Kidney (tissue), 14 donors: ENCODE measurements around the gene ACTN2. TPM values are rescaled to one million over a fixed set of nuclear protein-coding genes. Genes with fewer than 3 reads are reported as not detected.

ENCODE experiments used
- DNase-seq, 5 donors: peaks; one replicate each; pipeline ENCODE4 v3.0.0-alpha.2; 2013 to 2020
- FAIRE-seq: peaks from 2 replicates; lab custom pipeline; 2012; peaks lifted over from hg19 to GRCh38; lab: Jason Lieb, UNC
- H3K27ac ChIP-seq, 2 donors: one replicate each; pipeline ENCODE4 v1.7.0; 2013; ENCODE audit warnings: low read depth in 2 of 2, low read length in 2 of 2, inconsistent platforms in 1 of 2
- H3K27me3 ChIP-seq: one replicate; pipeline ENCODE4 v1.7.1; 2013; ENCODE audit warnings: low read length, inconsistent platforms; ENCODE audit not compliant: control insufficient read depth, insufficient read depth
- H3K36me3 ChIP-seq, 3 donors: one replicate each; pipeline versions ENCODE4 v1.7.0 to v1.7.1; 2013; ENCODE audit warnings: low read length in 3 of 3, control low read depth in 1 of 3, inconsistent platforms in 1 of 3; ENCODE audit not compliant: insufficient read depth in 3 of 3, control insufficient read depth in 2 of 3
- H3K4me1 ChIP-seq, 3 donors: one replicate each; pipeline versions ENCODE4 v1.7.0 to v1.7.1; 2013; ENCODE audit warnings: low read length in 3 of 3, inconsistent platforms in 1 of 3, low read depth in 1 of 3; ENCODE audit not compliant: control insufficient read depth in 2 of 3, insufficient read depth in 2 of 3
- H3K4me3 ChIP-seq, 3 donors: one replicate each; pipeline versions ENCODE4 v1.7.0 to v1.8.1; 2013; ENCODE audit warnings: low read length in 3 of 3, control low read depth in 1 of 3, inconsistent platforms in 1 of 3
- H3K9ac ChIP-seq, 3 donors: one replicate each; pipeline versions ENCODE4 v1.7.0 to v1.7.1; 2013; ENCODE audit warnings: low read length in 3 of 3, control low read depth in 1 of 3, inconsistent platforms in 1 of 3
- H3K9me3 ChIP-seq, 3 donors: one replicate each; pipeline versions ENCODE4 v1.7.0 to v1.7.1; 2013; ENCODE audit warnings: low read length in 3 of 3, control low read depth in 1 of 3, inconsistent platforms in 1 of 3; ENCODE audit not compliant: control insufficient read depth in 2 of 3, insufficient read depth in 1 of 3
- intact Hi-C: fragments of 100-400 bp; cut with DNase I; formaldehyde crosslinking; loops from one replicate; pipeline ENCODE4 v1.11.1; 2022
- polyA plus RNA-seq: library from polyadenylated mRNA; stranded (reverse); fragments of 350-450 nt; fragmentation: Illumina TruSeq; extraction: RNeasy Lipid Tissue Mini Kit (QIAGEN cat#74804); gene quantifications from one replicate; pipeline ENCODE4 v1.2.3, GENCODE V29; 2014; ENCODE audit warnings: low read depth, low replicate concordance; ENCODE audit not compliant: insufficient read depth
- total RNA-seq: library from RNA; stranded (reverse); fragmentation: NEBNext Ultra II Directional; extraction: Animal tissue kit (Norgen Biotek cat#: 25700); gene quantifications from one replicate; pipeline ENCODE4 v1.2.1, GENCODE V29; 2021
- TF ChIP-seq, protein P1 (sequence below): IDR thresholded peaks from 3 replicates; pipeline ENCODE4 v1.5.1; 2012; ENCODE audit warnings: mild to moderate bottlenecking, moderate library complexity, borderline replicate concordance; ENCODE audit not compliant: insufficient read depth; ENCODE audit errors: extremely low read depth
- donor health status: control.
- donor health status: control.
- donor health status: control.
- donor health status: control.
- donor health status: control.
- donor health status: DM: yes; HTN: yes; CAD: no.
- donor health status: Normal renal cell carcinoma (clear cell type).

Gene ACTN2
- total and polyA plus RNA-seq, 2 donors from 2014 or later: 0.60 to 1.6 TPM

DNA sequence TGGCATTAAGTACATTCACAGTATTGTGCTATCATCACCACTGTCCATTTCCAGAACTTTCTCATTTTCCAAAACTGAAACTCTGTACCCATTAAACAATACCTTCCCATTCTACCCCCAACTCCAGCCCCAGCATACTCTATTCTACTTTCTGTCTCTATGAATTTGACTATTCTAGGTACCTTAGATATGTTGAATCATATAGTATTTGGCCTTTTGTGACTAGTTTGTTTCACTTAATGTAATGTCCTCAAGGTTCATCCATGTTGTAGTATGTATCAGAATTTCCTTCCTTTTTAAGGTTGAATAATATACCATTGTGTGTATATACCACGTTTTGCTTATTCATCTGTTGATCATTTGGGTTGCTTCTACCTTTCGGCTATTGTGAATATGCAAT lies 120.3 kb downstream of the ACTN2 start:
- no peak overlapping the region for H3K9ac ChIP-seq
- H3K36me3 ChIP-seq: peaks cover 6 to 16% (median 8%) of the 10 kb centered on the region in 3 donors
- H3K4me1 ChIP-seq: peaks cover 0 to 24% (median 24%) of the 10 kb centered on the region in 3 donors
- H3K27ac ChIP-seq: peak overlapping the region in 1 of 2 donors; percentile 14
- H3K27me3 ChIP-seq: no peaks in the 10 kb centered on the region
- TF ChIP-seq, protein P1, sequence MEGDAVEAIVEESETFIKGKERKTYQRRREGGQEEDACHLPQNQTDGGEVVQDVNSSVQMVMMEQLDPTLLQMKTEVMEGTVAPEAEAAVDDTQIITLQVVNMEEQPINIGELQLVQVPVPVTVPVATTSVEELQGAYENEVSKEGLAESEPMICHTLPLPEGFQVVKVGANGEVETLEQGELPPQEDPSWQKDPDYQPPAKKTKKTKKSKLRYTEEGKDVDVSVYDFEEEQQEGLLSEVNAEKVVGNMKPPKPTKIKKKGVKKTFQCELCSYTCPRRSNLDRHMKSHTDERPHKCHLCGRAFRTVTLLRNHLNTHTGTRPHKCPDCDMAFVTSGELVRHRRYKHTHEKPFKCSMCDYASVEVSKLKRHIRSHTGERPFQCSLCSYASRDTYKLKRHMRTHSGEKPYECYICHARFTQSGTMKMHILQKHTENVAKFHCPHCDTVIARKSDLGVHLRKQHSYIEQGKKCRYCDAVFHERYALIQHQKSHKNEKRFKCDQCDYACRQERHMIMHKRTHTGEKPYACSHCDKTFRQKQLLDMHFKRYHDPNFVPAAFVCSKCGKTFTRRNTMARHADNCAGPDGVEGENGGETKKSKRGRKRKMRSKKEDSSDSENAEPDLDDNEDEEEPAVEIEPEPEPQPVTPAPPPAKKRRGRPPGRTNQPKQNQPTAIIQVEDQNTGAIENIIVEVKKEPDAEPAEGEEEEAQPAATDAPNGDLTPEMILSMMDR: no peak
- intact Hi-C loops: no loop called here
- FAIRE-seq (no peak), DNase-seq (no peak)
- no peaks in the 10 kb centered on the region for H3K9me3 ChIP-seq
- no peak overlapping the region for H3K4me3 ChIP-seq

DNA sequence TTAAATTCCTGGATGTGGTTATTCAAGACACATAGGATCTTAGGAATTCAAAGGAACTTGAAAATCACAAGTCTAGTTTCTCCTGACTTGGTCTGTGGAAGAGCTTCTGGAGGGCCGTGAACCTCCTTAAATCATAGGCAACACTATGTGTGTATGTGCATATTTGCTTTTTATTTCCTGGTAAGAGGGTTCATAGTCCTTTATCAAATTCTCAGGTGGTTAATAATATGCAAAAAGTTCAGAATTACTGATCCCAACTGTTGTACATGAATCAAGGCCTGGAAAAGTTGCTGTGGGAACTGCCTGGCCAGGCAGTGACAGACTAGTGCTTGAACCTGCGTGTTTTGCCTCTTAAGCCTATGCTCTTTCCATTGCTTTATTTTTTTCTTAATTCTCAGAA lies 121.7 kb downstream of the ACTN2 start:
- peak overlapping the region in 2 of 3 donors; percentile 31 to 48 for H3K9ac ChIP-seq
- peak overlapping the region in 2 of 3 donors; percentile 4 to 13 for H3K4me3 ChIP-seq
- H3K4me1 ChIP-seq: peaks cover 0 to 24% (median 17%) of the 10 kb centered on the region in 3 donors
- TF ChIP-seq, protein P1: no peak
- intact Hi-C loops: no loop called here
- H3K27ac ChIP-seq: peak overlapping the region; percentile 69 to 88
- no peaks in the 10 kb centered on the region for H3K27me3 ChIP-seq
- DNase-seq (no peak), FAIRE-seq (no peak)
- peaks cover 8 to 26% (median 14%) of the 10 kb centered on the region in 3 donors for H3K36me3 ChIP-seq
- no peaks in the 10 kb centered on the region for H3K9me3 ChIP-seq

- peak overlapping the region in 2 of 3 donors; percentile 4 to 13 for H3K4me3 ChIP-seq
- intact Hi-C loops: no loop called here
- DNase-seq (peak in 2 of 5 donors; percentile 22 to 53), FAIRE-seq (no peak)
- TF ChIP-seq, protein P1: no peak
- no peaks in the 10 kb centered on the region for H3K9me3 ChIP-seq
- peak overlapping the region; percentile 69 to 88 for H3K27ac ChIP-seq
- H3K4me1 ChIP-seq: peaks cover 0 to 24% (median 17%) of the 10 kb centered on the region in 3 donors
- H3K9ac ChIP-seq: peak overlapping the region in 2 of 3 donors; percentile 31 to 48
- H3K36me3 ChIP-seq: peaks cover 12 to 33% (median 21%) of the 10 kb centered on the region in 3 donors
- no peaks in the 10 kb centered on the region for H3K27me3 ChIP-seq
Observed at GRCh38 chr1:236808564-236809130, 122.3 kb downstream of the ACTN2 start.
